ENCODE measurements around the gene PREB.
"Not testable (repeated sequence)": the region's sequence is repeated elsewhere in the genome, so short reads cannot be mapped to it uniquely, and the experiment has no call there.

Gene PREB

GRCh38 chr2:27125104-27125503, 9.3 kb downstream of the PREB start:
- no peak for DNase-seq

GRCh38 chr2:27123302-27124150, 10.9 kb downstream of the PREB start, which contains the start of gene ABHD1:
Gene ABHD1, plus strand, starts transcription at chr2:27123815. Its CDS starts 134 bp downstream, at chr2:27123949.
- peak; percentile 51 for DNase-seq

DNA sequence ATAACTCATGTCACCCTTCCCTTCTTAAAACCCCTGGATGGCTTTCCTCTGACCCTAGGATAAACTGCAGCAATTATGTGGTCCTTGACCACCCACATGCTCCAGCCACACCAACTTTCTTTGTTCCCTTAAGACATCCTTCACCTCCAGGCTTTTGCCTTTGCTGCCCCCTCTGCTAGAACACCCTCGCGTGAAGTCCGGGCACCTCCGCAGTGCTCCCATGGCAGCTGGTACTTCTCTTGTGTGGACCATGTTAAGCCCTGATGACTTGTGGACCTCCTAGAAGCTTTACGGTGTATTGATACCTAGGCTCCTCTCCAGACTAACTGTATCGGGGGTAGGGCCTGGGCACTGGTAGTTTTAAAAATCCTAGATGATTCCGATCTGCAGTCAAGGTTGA, 11.6 kb downstream of the PREB start:
- no peak for DNase-seq

- DNase-seq: no peak
These were observed 12.5 kb downstream of the PREB start for GRCh38 chr2:27121906-27122305.

- DNase-seq: peak; percentile 52
These were observed 15.1 kb downstream of the PREB start for GRCh38 chr2:27119330-27119670.

GRCh38 chr2:27118525-27119329, 15.7 kb downstream of the PREB start, which contains the start of gene CGREF1:
Gene CGREF1, minus strand, starts transcription at chr2:27119128. Its CDS starts 14,762 bp downstream, at chr2:27104366.
- DNase-seq: peak; percentile 63

GRCh38 chr2:27117995-27118524, 16.4 kb downstream of the PREB start:
- DNase-seq: no peak

- DNase-seq: no peak
These were observed 18.9 kb downstream of the PREB start for GRCh38 chr2:27115519-27115918.

DNA sequence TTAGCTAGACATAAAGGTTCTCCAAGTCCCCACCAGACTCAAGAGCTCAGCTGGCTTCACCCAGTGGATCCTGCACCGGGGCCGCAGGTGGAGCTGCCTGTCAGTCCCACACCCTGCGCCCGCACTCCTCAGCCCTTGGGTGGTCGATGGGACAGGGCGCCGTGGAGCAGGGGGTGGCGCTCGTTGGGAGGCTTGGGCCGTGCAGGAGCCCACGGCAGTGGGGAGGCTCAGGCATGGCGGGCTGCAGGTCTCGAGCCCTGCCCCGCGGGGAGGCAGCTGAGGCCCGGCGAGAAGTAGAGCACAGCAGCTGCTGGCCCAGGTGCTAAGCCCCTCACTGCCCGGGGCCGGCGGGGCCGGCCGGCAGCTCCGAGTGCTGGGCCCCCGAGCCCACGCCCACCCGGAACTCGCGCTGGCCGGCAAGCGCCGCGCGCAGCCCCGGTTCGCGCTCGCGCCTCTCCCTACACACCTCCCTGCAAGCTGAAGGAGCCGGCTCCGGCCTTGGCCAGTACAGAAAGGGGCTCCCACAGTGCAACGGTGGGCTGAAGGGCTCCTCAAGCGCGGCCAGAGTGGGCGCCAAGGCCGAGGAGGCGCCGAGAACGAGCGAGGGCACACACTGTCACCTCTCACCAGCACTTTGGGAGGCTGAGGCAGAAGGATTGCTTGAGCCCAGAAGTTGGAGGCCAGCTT, 22.9 kb downstream of the PREB start:
- not testable (repeated sequence) for DNase-seq

DNA sequence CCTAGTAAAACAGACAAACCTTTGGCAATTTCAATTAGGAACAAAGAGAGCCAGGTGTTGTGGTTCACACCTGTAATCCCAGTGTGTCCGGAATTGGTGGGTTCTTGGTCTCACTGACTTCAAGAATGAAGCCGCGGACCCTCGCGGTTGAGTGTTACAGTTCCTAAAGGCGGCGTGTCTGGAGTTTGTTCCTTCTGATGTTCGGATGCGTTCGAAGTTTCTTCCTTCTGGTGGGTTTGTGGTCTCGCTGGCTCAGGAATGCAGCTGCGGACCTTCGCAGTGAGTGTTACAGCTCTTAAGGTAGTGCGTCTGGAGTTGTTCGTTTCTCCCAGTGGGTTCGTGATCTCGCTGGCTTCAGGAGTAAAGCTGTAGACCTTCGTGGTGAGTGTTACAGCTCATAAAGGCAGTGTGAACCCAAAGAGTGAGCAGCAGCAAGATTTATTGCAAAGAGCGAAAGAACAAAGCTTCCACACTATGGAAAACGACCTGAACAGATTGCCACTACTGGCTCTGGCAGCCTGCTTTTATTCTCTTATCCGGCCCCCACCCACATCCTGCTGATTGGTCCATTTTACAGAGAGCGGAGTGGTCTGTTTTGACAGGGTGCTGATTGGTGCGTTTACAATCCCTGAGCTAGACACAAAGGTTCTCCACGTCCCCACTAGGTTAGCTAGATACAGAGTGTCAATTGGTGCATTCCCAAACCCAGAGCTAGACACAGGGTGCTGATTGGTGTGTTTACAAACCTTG, 23.7 kb downstream of the PREB start:
- DNase-seq: not testable (repeated sequence)

DNA sequence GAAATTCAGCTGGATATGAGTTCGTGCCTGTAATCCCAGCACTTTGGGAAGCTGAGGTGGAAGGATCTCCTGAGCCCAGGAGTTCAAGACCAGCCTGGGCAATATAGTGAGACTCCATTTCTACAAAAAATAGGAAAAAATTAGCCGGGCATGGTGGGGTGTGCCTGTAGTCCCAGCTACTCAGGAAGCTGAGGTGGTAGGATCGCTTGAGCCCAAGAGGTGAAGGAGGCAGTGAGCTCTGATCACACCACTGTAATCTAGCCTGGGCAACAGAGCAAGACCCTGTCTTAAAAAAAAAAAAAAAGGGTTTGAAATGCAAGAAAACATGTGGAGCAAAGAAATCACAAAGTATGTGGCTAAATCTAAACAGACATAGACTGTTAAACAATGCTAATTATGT, 25.4 kb downstream of the PREB start:
- no peak for DNase-seq

DNA sequence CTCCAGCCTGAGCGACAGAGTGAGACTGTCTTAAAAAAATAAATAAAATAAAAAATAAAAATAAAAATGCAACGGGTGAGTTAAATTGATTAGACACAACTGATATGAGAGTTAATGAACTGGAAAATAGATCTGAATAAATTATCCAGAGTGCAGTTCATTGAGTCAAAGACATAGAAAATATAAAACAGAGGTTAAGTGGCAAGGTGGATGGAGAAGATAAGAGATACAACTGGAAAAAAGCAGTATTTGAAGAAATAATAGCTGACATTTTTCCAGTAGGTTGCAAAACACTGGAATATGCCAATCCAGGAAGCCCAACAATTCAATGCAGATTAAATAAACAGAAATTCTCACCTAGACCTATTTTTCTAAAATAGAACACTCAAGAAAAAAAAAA, 26.2 kb downstream of the PREB start:
- DNase-seq: no peak

- DNase-seq: no peak
These were observed 28.5 kb downstream of the PREB start for GRCh38 chr2:27105981-27106380.

- DNase-seq: no peak
These were observed 32.1 kb downstream of the PREB start for GRCh38 chr2:27102329-27102728.

GRCh38 chr2:27100036-27100435, 34.4 kb downstream of the PREB start:
- DNase-seq: no peak

DNA sequence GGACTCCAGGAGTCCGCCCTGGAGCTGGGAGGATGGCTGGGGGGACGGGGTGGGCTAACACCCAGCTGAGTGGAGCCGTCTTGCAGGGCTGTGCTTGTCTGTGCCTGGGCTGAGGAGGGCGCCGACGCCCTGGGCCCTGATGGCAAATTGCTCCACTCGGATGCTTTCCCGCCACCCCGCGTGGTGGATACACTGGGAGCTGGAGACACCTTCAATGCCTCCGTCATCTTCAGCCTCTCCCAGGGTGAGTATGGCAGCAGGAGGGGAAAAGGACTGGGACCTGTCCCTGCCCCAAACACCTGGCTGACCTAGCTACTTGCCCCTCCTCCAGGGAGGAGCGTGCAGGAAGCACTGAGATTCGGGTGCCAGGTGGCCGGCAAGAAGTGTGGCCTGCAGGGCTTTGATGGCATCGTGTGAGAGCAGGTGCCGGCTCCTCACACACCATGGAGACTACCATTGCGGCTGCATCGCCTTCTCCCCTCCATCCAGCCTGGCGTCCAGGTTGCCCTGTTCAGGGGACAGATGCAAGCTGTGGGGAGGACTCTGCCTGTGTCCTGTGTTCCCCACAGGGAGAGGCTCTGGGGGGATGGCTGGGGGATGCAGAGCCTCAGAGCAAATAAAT, 35.0 kb downstream of the PREB start:
- DNase-seq: no peak

GRCh38 chr2:27097341-27097740, 37.1 kb downstream of the PREB start:
- DNase-seq: no peak

- no peak for DNase-seq
These were observed 37.6 kb downstream of the PREB start for GRCh38 chr2:27096748-27097297.

DNA sequence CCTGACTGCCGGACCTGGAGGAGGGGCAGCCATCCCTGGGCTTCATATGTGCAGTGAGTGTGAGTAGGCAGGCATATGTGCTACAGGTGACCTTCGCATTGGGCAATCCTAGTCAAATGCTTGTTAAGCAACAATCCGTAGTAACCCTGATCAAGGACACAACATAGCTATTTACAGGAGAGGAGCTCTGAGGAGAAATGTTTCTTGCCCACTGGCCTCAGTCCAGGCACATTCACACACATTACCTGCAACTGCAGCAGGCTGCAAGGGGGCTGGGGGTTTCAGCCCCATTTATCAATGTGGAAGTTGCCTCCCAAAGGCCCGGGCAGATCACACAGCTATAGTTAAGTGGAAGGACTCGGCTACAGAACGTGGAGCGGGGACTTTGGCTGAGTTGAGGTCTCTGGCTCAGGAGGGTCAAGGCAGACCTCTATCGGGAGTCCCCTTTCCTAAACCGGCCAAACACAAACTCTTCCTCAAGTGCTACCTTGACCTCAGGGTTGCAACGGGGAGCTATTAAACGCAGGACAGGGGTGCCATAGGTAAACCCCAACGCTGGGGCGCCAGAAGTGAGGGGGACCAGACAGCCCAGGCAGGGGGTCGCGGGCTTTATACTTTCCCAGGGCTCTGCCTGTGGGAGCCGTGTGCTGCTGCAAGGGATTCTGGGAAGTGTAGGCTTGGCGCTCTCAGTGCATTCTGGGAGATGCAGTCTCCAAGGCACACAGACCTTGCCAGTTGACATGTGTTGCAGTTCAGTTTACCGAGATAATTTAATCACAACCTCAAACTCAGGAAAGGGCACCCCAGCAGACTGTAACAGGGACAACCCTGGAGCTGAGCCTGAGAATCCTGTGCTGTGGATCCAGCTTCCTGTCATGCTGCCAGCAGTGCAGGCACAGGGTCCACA, 38.4 kb downstream of the PREB start:
- peak; percentile 85 for DNase-seq

- no peak for DNase-seq
These were observed 39.0 kb downstream of the PREB start for GRCh38 chr2:27095427-27095744.

Measured in NCI-H82 (cell line).